Endothelial cell of umbilical vein (primary cell): ENCODE measurements around the gene NF1. TPM values are rescaled to one million over a fixed set of nuclear protein-coding genes. Genes with fewer than 3 reads are reported as not detected.

Experiments
- BruUV-seq: library from RNA; stranded (reverse); fragments of 400-500 nt; replicated peaks from 2 replicates; lab custom pipeline; 2021; lab: Mats Ljungman, UMichigan
- CTCF ChIA-PET: fragments of 300-600, 350-600 bp; sonication (Branson Sonifier 250); formaldehyde crosslinking; loops from one replicate; lab custom pipeline; 2021; ENCODE audit warnings: antibody characterized with exemption, inconsistent platforms; lab: Charles Lee
- POLR2A ChIA-PET: fragments of 300-600, 350-600 bp; sonication (Branson Sonifier 250); formaldehyde crosslinking; loops from one replicate; lab custom pipeline; 2021; ENCODE audit warnings: antibody characterized with exemption, inconsistent platforms; lab: Charles Lee
- DNase-seq: peaks from one replicate; pipeline ENCODE4 v3.0.0-alpha.2; 2011; ENCODE audit warnings: low read depth, low spot score
- FAIRE-seq: peaks from 2 replicates; lab custom pipeline; 2011; peaks lifted over from hg19 to GRCh38; lab: Jason Lieb, UNC
- H2AFZ ChIP-seq: 2 replicates; pipeline ENCODE4 v1.6.0; 2012; ENCODE audit warnings: low read depth, low read length, control low read depth, inconsistent platforms
- H3K27ac ChIP-seq: 2 replicates; pipeline ENCODE4 v1.5.1; 2011; ENCODE audit warnings: low read depth, mild to moderate bottlenecking, control low read depth, low read length, moderate library complexity; ENCODE audit not compliant: insufficient read depth
- H3K27me3 ChIP-seq, 2 experiments: 2 replicates each; pipeline versions ENCODE4 v1.6.0 to v1.6.1; 2011; ENCODE audit warnings: low read length in 2 of 2, mixed read lengths in 1 of 2; ENCODE audit not compliant: control insufficient read depth in 2 of 2, insufficient read depth in 2 of 2
- H3K36me3 ChIP-seq, 2 experiments: 2 replicates in 1 of 2; 3 replicates in 1 of 2; pipeline ENCODE4 v1.5.1; 2011; ENCODE audit warnings: low read length in 2 of 2, mild to moderate bottlenecking in 1 of 2, moderate library complexity in 1 of 2; ENCODE audit not compliant: control insufficient read depth in 2 of 2, insufficient read depth in 2 of 2; ENCODE audit errors: extremely low read depth in 1 of 2
- H3K4me1 ChIP-seq: 3 replicates; pipeline ENCODE4 v1.5.1; 2011; ENCODE audit warnings: mild to moderate bottlenecking, low read length; ENCODE audit not compliant: control insufficient read depth, insufficient read depth; ENCODE audit errors: extremely low read depth
- H3K4me2 ChIP-seq: 2 replicates; pipeline ENCODE4 v1.6.1; 2011; ENCODE audit warnings: low read length, control low read depth, mixed read lengths; ENCODE audit not compliant: insufficient read depth
- H3K4me3 ChIP-seq, 3 experiments: fragments of 200-600 bp in 1 of 3; sonication (generic), shearing (Covaris generic) in 1 of 3; replicated peaks in 1 of 3; 2 replicates each; pipeline ENCODE4 v1.5.1; 2011 to 2016; ENCODE audit warnings: control low read depth in 3 of 3, low read length in 3 of 3, mild to moderate bottlenecking in 2 of 3, inconsistent platforms in 1 of 3, low read depth in 1 of 3, moderate library complexity in 1 of 3; ENCODE audit not compliant: insufficient read depth in 1 of 3
- H3K79me2 ChIP-seq: 2 replicates; pipeline ENCODE4 v1.6.0; 2012; ENCODE audit warnings: low read length, inconsistent platforms; ENCODE audit not compliant: control insufficient read depth, insufficient read depth
- H3K9ac ChIP-seq: replicated peaks from 2 replicates; pipeline ENCODE3; 2011; ENCODE audit warnings: low read length, control low read depth; ENCODE audit not compliant: insufficient read depth; ENCODE audit errors: extremely low read depth
- H3K9me1 ChIP-seq: replicated peaks from 3 replicates; pipeline ENCODE4 v1.6.0; 2011; ENCODE audit warnings: mild to moderate bottlenecking, low read length; ENCODE audit not compliant: control insufficient read depth, insufficient read depth; ENCODE audit errors: extremely low read depth
- H3K9me3 ChIP-seq: replicated peaks from 2 replicates; pipeline ENCODE4 v1.5.1; 2012; ENCODE audit warnings: low read length, inconsistent platforms; ENCODE audit not compliant: control insufficient read depth, insufficient read depth
- H4K20me1 ChIP-seq: replicated peaks from 2 replicates; pipeline ENCODE3; 2011; ENCODE audit warnings: mild to moderate bottlenecking, low read length; ENCODE audit not compliant: control insufficient read depth, insufficient read depth; ENCODE audit errors: extremely low read depth
- EZH2 ChIP-seq: IDR thresholded peaks from 2 replicates; pipeline ENCODE4 v1.6.1; 2012; ENCODE audit warnings: borderline replicate concordance, low read depth, mild to moderate bottlenecking, moderate library complexity, low read length, inconsistent platforms; ENCODE audit not compliant: severe bottlenecking
- FOS ChIP-seq: IDR thresholded peaks from 2 replicates; pipeline ENCODE4 v1.6.1; 2011; ENCODE audit warnings: mild to moderate bottlenecking, low read length, moderate library complexity, borderline replicate concordance; ENCODE audit not compliant: insufficient read depth
- GATA2 ChIP-seq: IDR thresholded peaks from 2 replicates; pipeline ENCODE4 v1.7.0; 2011; ENCODE audit warnings: low read depth, mild to moderate bottlenecking, moderate library complexity, mixed read lengths, low read length; ENCODE audit not compliant: insufficient read length, insufficient read depth
- JUN ChIP-seq: IDR thresholded peaks from 2 replicates; pipeline ENCODE4 v1.6.1; 2011; ENCODE audit warnings: borderline replicate concordance, low read depth; ENCODE audit not compliant: insufficient read length, insufficient read depth
- MYC ChIP-seq: IDR thresholded peaks from one replicate; pipeline ENCODE4 v1.6.1; 2011; ENCODE audit warnings: mild to moderate bottlenecking, low read depth, low read length
- POLR2A ChIP-seq: IDR thresholded peaks from 2 replicates; pipeline ENCODE4 v1.6.1; 2012; ENCODE audit warnings: low read depth, mild to moderate bottlenecking, control low read depth, low read length
- POLR2AphosphoS5 ChIP-seq: IDR thresholded peaks from 2 replicates; pipeline ENCODE4 v1.6.1; 2012; ENCODE audit warnings: low read depth, mild to moderate bottlenecking, control low read depth, low read length, moderate library complexity; ENCODE audit not compliant: insufficient read depth
- dilution Hi-C: fragments of 300-500 bp; cut with MboI; formaldehyde crosslinking; loops from one replicate; pipeline ENCODE4 v1.15.0; 2019; ENCODE audit warnings: low sequenced_read_pairs; ENCODE audit not compliant: extremely low pct_ligation_motif_present
- intact Hi-C: fragments of 100-400 bp; cut with micrococcal nuclease; formaldehyde crosslinking; loops from one replicate; pipeline ENCODE4 v1.10.0; 2022
- polyA plus RNA-seq, 4 experiments: library from polyadenylated mRNA; depleted of rRNA in 3 of 4; stranded (reverse) in 3 of 4; unstranded in 1 of 4; fragments of >200 nt; gene quantifications; 2 replicates each; pipeline versions ENCODE4 v1.2.1 to v1.2.3, GENCODE V29; 2011 to 2012; ENCODE audit warnings: missing spikeins in 1 of 4
- total RNA-seq: library from RNA; stranded (reverse); gene quantifications from 2 replicates; pipeline ENCODE4 v1.2.3, GENCODE V29; 2021
- TF ChIP-seq, protein P1 (sequence below), 2 donors: IDR thresholded peaks; 1 replicate in 1 of 2; 2 replicates in 1 of 2; pipeline ENCODE4 v1.5.1; 2011; ENCODE audit warnings: low read length in 2 of 2, mild to moderate bottlenecking in 2 of 2, moderate library complexity in 2 of 2, control low read depth in 1 of 2, inconsistent platforms in 1 of 2, low read depth in 1 of 2; ENCODE audit not compliant: insufficient read depth in 1 of 2; ENCODE audit errors: extremely low read depth in 1 of 2
- TF ChIP-seq, protein P2 (sequence below): IDR thresholded peaks from 2 replicates; pipeline ENCODE4 v1.6.1; 2011; ENCODE audit not compliant: insufficient read depth, insufficient read length

NF1 gene
- total and polyA plus RNA-seq, 2 donors (not counting 3 experiments of a cell fraction or from before 2014, with no cell fraction given): 13.7 to 42.4 TPM

DNA sequence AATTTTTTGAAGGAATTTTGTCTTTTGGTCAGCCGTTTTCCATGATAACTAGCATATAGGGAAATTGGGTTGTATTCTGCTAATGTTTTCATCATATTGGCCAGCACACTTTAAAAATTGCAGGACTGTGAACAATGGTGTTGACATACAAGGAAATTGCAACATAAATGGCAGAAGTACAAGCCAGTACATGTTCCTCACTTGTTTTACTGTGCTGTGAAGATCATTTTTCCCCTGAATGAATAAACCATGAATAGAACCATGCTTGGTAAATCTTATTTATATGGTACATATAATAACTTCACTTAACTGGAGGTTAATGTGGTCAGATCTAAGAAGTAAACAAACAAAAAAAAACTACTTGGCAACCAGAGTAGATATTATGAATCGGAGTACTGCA is 179.5 kb downstream of the NF1 start:
- Histone ChIP-seq H3K27me3 (no peaks in the 10 kb centered on the region), H3K9ac (no peak overlapping the region), H4K20me1 (no peaks in the 10 kb centered on the region), H3K36me3 (peaks cover 4% of the 10 kb centered on the region in 2 experiments), H3K9me3 (no peaks in the 10 kb centered on the region), H3K4me3 (no peak overlapping the region), H3K79me2 (no peaks in the 10 kb centered on the region), H3K27ac (peak overlapping the region; percentile 21), H3K4me2 (no peak overlapping the region), H3K4me1 (peaks cover 17% of the 10 kb centered on the region), H2AFZ (no peak overlapping the region), H3K9me1 (no peaks in the 10 kb centered on the region)
- dilution Hi-C loops: no loop called here
- ChIA-PET POLR2A (no interaction called here), CTCF (no interaction called here)
- BruUV-seq: no TSS peak
- DNase-seq (peak; percentile 87), FAIRE-seq (peak; percentile 12)
- intact Hi-C loops: no loop called here
- TF ChIP-seq, protein P1, sequence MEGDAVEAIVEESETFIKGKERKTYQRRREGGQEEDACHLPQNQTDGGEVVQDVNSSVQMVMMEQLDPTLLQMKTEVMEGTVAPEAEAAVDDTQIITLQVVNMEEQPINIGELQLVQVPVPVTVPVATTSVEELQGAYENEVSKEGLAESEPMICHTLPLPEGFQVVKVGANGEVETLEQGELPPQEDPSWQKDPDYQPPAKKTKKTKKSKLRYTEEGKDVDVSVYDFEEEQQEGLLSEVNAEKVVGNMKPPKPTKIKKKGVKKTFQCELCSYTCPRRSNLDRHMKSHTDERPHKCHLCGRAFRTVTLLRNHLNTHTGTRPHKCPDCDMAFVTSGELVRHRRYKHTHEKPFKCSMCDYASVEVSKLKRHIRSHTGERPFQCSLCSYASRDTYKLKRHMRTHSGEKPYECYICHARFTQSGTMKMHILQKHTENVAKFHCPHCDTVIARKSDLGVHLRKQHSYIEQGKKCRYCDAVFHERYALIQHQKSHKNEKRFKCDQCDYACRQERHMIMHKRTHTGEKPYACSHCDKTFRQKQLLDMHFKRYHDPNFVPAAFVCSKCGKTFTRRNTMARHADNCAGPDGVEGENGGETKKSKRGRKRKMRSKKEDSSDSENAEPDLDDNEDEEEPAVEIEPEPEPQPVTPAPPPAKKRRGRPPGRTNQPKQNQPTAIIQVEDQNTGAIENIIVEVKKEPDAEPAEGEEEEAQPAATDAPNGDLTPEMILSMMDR (IDR thresholded peaks at IDR 0.05; ENCODE audit: extremely low read depth in 1 of 2, insufficient read depth in 1 of 2, low read depth in 1 of 2, low read length in 2 of 2): no peak
- TF ChIP-seq POLR2AphosphoS5: no peak
- TF ChIP-seq EZH2: no peak
- TF ChIP-seq GATA2: no peak
- no peak for TF ChIP-seq FOS
- no peak for TF ChIP-seq MYC
- no peak for TF ChIP-seq POLR2A
- TF ChIP-seq JUN: no peak
- TF ChIP-seq, protein P2, sequence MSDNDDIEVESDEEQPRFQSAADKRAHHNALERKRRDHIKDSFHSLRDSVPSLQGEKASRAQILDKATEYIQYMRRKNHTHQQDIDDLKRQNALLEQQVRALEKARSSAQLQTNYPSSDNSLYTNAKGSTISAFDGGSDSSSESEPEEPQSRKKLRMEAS: no peak
